Measurements from ENCODE around the gene GLP1R.

- TF ChIP-seq CTCF (conservative IDR thresholded peaks at IDR 0.05; ENCODE audit: low read depth, low read length), result no peak
- no peak for TF ChIP-seq EZH2 (IDR thresholded peaks at IDR 0.05; ENCODE audit: borderline replicate concordance, low read depth, low read length, poor library complexity, severe bottlenecking)
Measured at GRCh38 chr6:39049575-39050283, 1.1 kb downstream of the GLP1R start.
